IMR-90 (cell line): ENCODE results near the gene LTBP1. TPM values are rescaled to one million over a fixed set of nuclear protein-coding genes. Genes with fewer than 3 reads are reported as not detected.
"Not testable (repeated sequence)": the region's sequence is repeated elsewhere in the genome, so short reads cannot be mapped to it uniquely, and the experiment has no call there.

Experiments used
- ATAC-seq: fragments of 200-7000 bp; cut with Tn5 transposase; 2 replicates; pipeline ENCODE4 v1.9.1; 2020; ENCODE audit warnings: low read depth, mild to moderate bottlenecking, moderate library complexity
- BruUV-seq: library from RNA; stranded (reverse); fragments of 400-500 nt; replicated peaks from 2 replicates; lab custom pipeline; 2021; lab: Mats Ljungman, UMichigan
- CTCF ChIA-PET: fragments of 300-600 bp; formaldehyde crosslinking; extraction: SDS; loops from one replicate; lab custom pipeline; 2021; ENCODE audit warnings: antibody characterized with exemption; lab: Yijun Ruan, JAX
- POLR2A ChIA-PET: fragments of 300-600 bp; sonication (Branson Sonifier 250); formaldehyde crosslinking; loops from one replicate; lab custom pipeline; 2022; ENCODE audit warnings: antibody characterized with exemption; ENCODE audit not compliant: unreplicated experiment; lab: Charles Lee
- DNase-seq: peaks from one replicate; pipeline ENCODE4 v3.0.0; 2013
- H2AFZ ChIP-seq: replicated peaks from 2 replicates; pipeline ENCODE3; 2013; ENCODE audit warnings: low read length, mild to moderate bottlenecking; ENCODE audit not compliant: poor library complexity
- H2AK5ac ChIP-seq: 2 replicates; pipeline ENCODE4 v1.6.1; 2013; ENCODE audit warnings: low read depth, low read length, inconsistent platforms
- H2AK9ac ChIP-seq: replicated peaks from 2 replicates; pipeline ENCODE3; 2013; ENCODE audit warnings: mild to moderate bottlenecking, low read depth, low read length, moderate library complexity; ENCODE audit not compliant: poor library complexity
- H2BK120ac ChIP-seq: 2 replicates; pipeline ENCODE4 v1.6.1; 2013; ENCODE audit warnings: low read depth, low read length, inconsistent platforms
- H2BK15ac ChIP-seq: 3 replicates; pipeline ENCODE4 v1.6.1; 2013; ENCODE audit warnings: low read depth, low read length, inconsistent platforms
- H2BK20ac ChIP-seq: 2 replicates; pipeline ENCODE4 v1.6.1; 2013; ENCODE audit warnings: low read depth, mild to moderate bottlenecking, inconsistent platforms, low read length, moderate library complexity
- H2BK5ac ChIP-seq: 2 replicates; pipeline ENCODE4 v1.6.1; 2013; ENCODE audit warnings: mild to moderate bottlenecking, low read depth, low read length, inconsistent platforms; ENCODE audit not compliant: poor library complexity, severe bottlenecking
- H3K14ac ChIP-seq: replicated peaks from 2 replicates; pipeline ENCODE4 v1.6.1; 2013; ENCODE audit warnings: low read depth, low read length, inconsistent platforms
- H3K18ac ChIP-seq: 2 replicates; pipeline ENCODE4 v1.6.1; 2013; ENCODE audit warnings: low read depth, low read length, control low read depth
- H3K23ac ChIP-seq: 2 replicates; pipeline ENCODE4 v1.6.1; 2013; ENCODE audit warnings: low read depth, low read length, inconsistent platforms
- H3K27ac ChIP-seq: 2 replicates; pipeline ENCODE4 v1.5.1; 2013; ENCODE audit warnings: mild to moderate bottlenecking, control low read depth, low read length; ENCODE audit not compliant: insufficient read depth
- H3K27me3 ChIP-seq: 2 replicates; pipeline ENCODE4 v1.6.1; 2013; ENCODE audit warnings: low read length; ENCODE audit not compliant: control insufficient read depth, insufficient read depth
- H3K36me3 ChIP-seq: 2 replicates; pipeline ENCODE4 v1.6.1; 2013; ENCODE audit warnings: low read length, mixed read lengths; ENCODE audit not compliant: control insufficient read depth, insufficient read depth
- H3K4ac ChIP-seq: 2 replicates; pipeline ENCODE4 v1.6.1; 2013; ENCODE audit warnings: low read depth, low read length, inconsistent platforms
- H3K4me1 ChIP-seq: 2 replicates; pipeline ENCODE4 v1.6.1; 2013; ENCODE audit warnings: low read length, mixed read lengths; ENCODE audit not compliant: control insufficient read depth, insufficient read depth
- H3K4me2 ChIP-seq: 2 replicates; pipeline ENCODE4 v1.6.1; 2013; ENCODE audit warnings: low read depth, mild to moderate bottlenecking, control low read depth, low read length, moderate library complexity
- H3K4me3 ChIP-seq: 2 replicates; pipeline ENCODE4 v1.5.1; 2013; ENCODE audit warnings: low read depth, mild to moderate bottlenecking, control low read depth, low read length, moderate library complexity; ENCODE audit not compliant: insufficient read depth
- H3K56ac ChIP-seq: 2 replicates; pipeline ENCODE4 v1.6.1; 2013; ENCODE audit warnings: low read length, inconsistent platforms; ENCODE audit not compliant: insufficient read depth; ENCODE audit errors: extremely low read depth
- H3K79me1 ChIP-seq, 2 experiments: 2 replicates each; pipeline ENCODE4 v1.6.1; 2013; ENCODE audit warnings: low read length in 2 of 2, inconsistent platforms in 1 of 2, low read depth in 1 of 2
- H3K9ac ChIP-seq: 2 replicates; pipeline ENCODE4 v1.6.1; 2013; ENCODE audit warnings: low read depth, low read length, control low read depth
- H3K9me1 ChIP-seq: 2 replicates; pipeline ENCODE4 v1.6.1; 2013; ENCODE audit warnings: low read length, inconsistent platforms; ENCODE audit not compliant: insufficient read depth
- H3K9me3 ChIP-seq: 2 replicates; pipeline ENCODE4 v1.6.1; 2013; ENCODE audit warnings: low read length; ENCODE audit not compliant: control insufficient read depth, insufficient read depth
- H4K20me1 ChIP-seq: 2 replicates; pipeline ENCODE4 v1.6.1; 2013; ENCODE audit warnings: low read length, inconsistent platforms; ENCODE audit not compliant: insufficient read depth
- H4K5ac ChIP-seq: 2 replicates; pipeline ENCODE4 v1.6.1; 2013; ENCODE audit warnings: mild to moderate bottlenecking, low read depth, low read length, control low read depth
- H4K8ac ChIP-seq, 2 experiments: 2 replicates each; pipeline ENCODE4 v1.6.1; 2013; ENCODE audit warnings: low read depth in 2 of 2, low read length in 2 of 2, control low read depth in 1 of 2, inconsistent platforms in 1 of 2
- H4K91ac ChIP-seq: 2 replicates; pipeline ENCODE4 v1.6.1; 2013; ENCODE audit warnings: low read depth, low read length, inconsistent platforms; ENCODE audit not compliant: insufficient read depth
- WGBS, 2 experiments: methylation state at CpG; one replicate each; pipeline versions ENCODE4 v1.1.5 to v1.1.7; 2013; ENCODE audit warnings: missing lambda C conversion rate in 2 of 2; ENCODE audit not compliant: insufficient read length in 1 of 2; ENCODE audit errors: extremely low coverage in 2 of 2; 5-methylcytosine and 5-hydroxymethylcytosine counted together
- dilution Hi-C: fragments of 300-500 bp; cut with HindIII; formaldehyde crosslinking; loops from one replicate; pipeline ENCODE4 v1.14.3; 2018; ENCODE audit warnings: low sequenced_read_pairs; ENCODE audit not compliant: unreplicated experiment
- in situ Hi-C: fragments of 300-500 bp; cut with MboI; formaldehyde crosslinking; loops from 3 replicates; pipeline ENCODE4 v1.14.3; 2019; ENCODE audit warnings: low sequenced_read_pairs, inconsistent platforms, mixed read lengths
- intact Hi-C: fragments of 100-400 bp; cut with micrococcal nuclease; formaldehyde crosslinking; loops from 2 replicates; pipeline ENCODE4 v1.10.0; 2022
- polyA plus RNA-seq, 3 experiments: library from polyadenylated mRNA; depleted of rRNA; stranded (reverse); fragments of >200 nt; gene quantifications; 2 replicates each; pipeline ENCODE4 v1.2.3, GENCODE V29; 2012; ENCODE audit warnings: low replicate concordance in 1 of 3
- total RNA-seq: library from RNA; depleted of rRNA; stranded (reverse); fragments of >200 nt; gene quantifications from 2 replicates; pipeline ENCODE4 v1.2.3, GENCODE V29; 2012

The LTBP1 gene
- total and polyA plus RNA-seq, 2 of the 4 experiments (the other 2 are of a cell fraction) = 235 to 326 TPM

GRCh38 chr2:33389695-33390094 lies 442.9 kb downstream of the LTBP1 start:
- dilution Hi-C loops, H4K8ac ChIP-seq, H3K4me3 ChIP-seq, H4K20me1 ChIP-seq, CTCF ChIA-PET, in situ Hi-C loops, H3K18ac ChIP-seq, intact Hi-C loops, POLR2A ChIA-PET, H2AK9ac ChIP-seq, H3K27ac ChIP-seq, H3K56ac ChIP-seq, H2AK5ac ChIP-seq, H2BK5ac ChIP-seq, H4K5ac ChIP-seq, H3K4ac ChIP-seq, H3K9me3 ChIP-seq, H3K4me2 ChIP-seq, H3K27me3 ChIP-seq, H3K14ac ChIP-seq, DNase-seq, ATAC-seq, H4K91ac ChIP-seq, H2BK15ac ChIP-seq, H3K9ac ChIP-seq, H2AFZ ChIP-seq, H2BK120ac ChIP-seq, H3K23ac ChIP-seq, H2BK20ac ChIP-seq, BruUV-seq: not testable (repeated sequence)
- peaks cover 12% of the 10 kb centered on the region for H3K9me1 ChIP-seq
- peaks cover 28% of the 10 kb centered on the region for H3K36me3 ChIP-seq
- peaks cover 14% of the 10 kb centered on the region; the same call in 1 of the 2 replicates for H3K4me1 ChIP-seq
- WGBS, 2 experiments = no CpG with 5 or more reads among the region's 6 CpGs
- H3K79me1 ChIP-seq = peaks cover 23 to 35% of the 10 kb centered on the region in 2 experiments
